Adipocyte (in vitro differentiated cells): ENCODE measurements around the gene NPAT.
A peak's percentile ranks its signal among the peaks of the same experiment; 100 is the strongest.

Experiments used
- DNase-seq: peaks from one replicate; pipeline ENCODE4 v3.0.0-alpha.2; 2015; ENCODE audit warnings: low read depth
- H3K27me3 ChIP-seq: replicated peaks from 2 replicates; pipeline ENCODE4 v1.7.0; 2013; ENCODE audit warnings: mild to moderate bottlenecking, low read length, moderate library complexity; ENCODE audit not compliant: control insufficient read depth, insufficient read depth
- H3K36me3 ChIP-seq: 2 replicates; pipeline ENCODE4 v1.7.0; 2013; ENCODE audit warnings: low read length, mild to moderate bottlenecking, moderate library complexity; ENCODE audit not compliant: control insufficient read depth, insufficient read depth, severe bottlenecking
- H3K4me1 ChIP-seq: 2 replicates; pipeline ENCODE4 v1.7.0; 2013; ENCODE audit warnings: mild to moderate bottlenecking, low read length, moderate library complexity; ENCODE audit not compliant: control insufficient read depth, insufficient read depth
- H3K4me3 ChIP-seq: 2 replicates; pipeline ENCODE4 v1.7.0; 2013; ENCODE audit warnings: mild to moderate bottlenecking, low read length, moderate library complexity
- H3K9ac ChIP-seq: 2 replicates; pipeline ENCODE4 v1.7.0; 2013; ENCODE audit warnings: mild to moderate bottlenecking, low read length, moderate library complexity
- H3K9me3 ChIP-seq: 2 replicates; pipeline ENCODE4 v1.7.0; 2013; ENCODE audit warnings: mild to moderate bottlenecking, low read length, moderate library complexity; ENCODE audit not compliant: control insufficient read depth

Gene NPAT

GRCh38 chr11:108117746-108118371 is 104.6 kb downstream of the NPAT start:
- Histone ChIP-seq H3K36me3 (no peaks in the 10 kb centered on the region), H3K27me3 (no peaks in the 10 kb centered on the region), H3K9ac (no peak overlapping the region), H3K9me3 (no peaks in the 10 kb centered on the region), H3K4me1 (peaks cover 28% of the 10 kb centered on the region), H3K4me3 (no peak overlapping the region)
- peak; percentile 74 for DNase-seq

- no peaks in the 10 kb centered on the region for H3K9me3 ChIP-seq
- H3K4me1 ChIP-seq = peaks cover 16% of the 10 kb centered on the region
- no peaks in the 10 kb centered on the region for H3K27me3 ChIP-seq
- DNase-seq = peak; percentile 76
- H3K9ac ChIP-seq = peak overlapping the region; percentile 28
- no peak overlapping the region for H3K4me3 ChIP-seq
- no peaks in the 10 kb centered on the region for H3K36me3 ChIP-seq
Measured at GRCh38 chr11:108115500-108116140, 106.8 kb downstream of the NPAT start.

- Histone ChIP-seq H3K9me3 (no peaks in the 10 kb centered on the region), H3K36me3 (peaks cover 20% of the 10 kb centered on the region)
Measured at GRCh38 chr11:108112057-108112456, 110.4 kb downstream of the NPAT start.

GRCh38 chr11:108111126-108111525 is 111.3 kb downstream of the NPAT start:
- Histone ChIP-seq H3K9me3 (no peaks in the 10 kb centered on the region), H3K36me3 (peaks cover 25% of the 10 kb centered on the region), H3K27me3 (no peaks in the 10 kb centered on the region), H3K4me1 (peaks cover 15% of the 10 kb centered on the region), H3K4me3 (no peak overlapping the region), H3K9ac (no peak overlapping the region)
- no peak for DNase-seq

More at GRCh38 chr11:108112057-108112456, 110.4 kb downstream of the NPAT start:
- H3K4me3 ChIP-seq = no peak overlapping the region
- peaks cover 16% of the 10 kb centered on the region for H3K4me1 ChIP-seq
- peak; percentile 16 for DNase-seq
- no peaks in the 10 kb centered on the region for H3K27me3 ChIP-seq
- no peak overlapping the region for H3K9ac ChIP-seq
